Right atrium auricular region (tissue), 2 donors: Measurements from ENCODE around the gene ANKHD1. TPM values are rescaled to one million over a fixed set of nuclear protein-coding genes. Genes with fewer than 3 reads are reported as not detected.

Experiments
- DNase-seq: peaks from one replicate; pipeline ENCODE4 v3.0.0-alpha.2; 2019; ENCODE audit warnings: low spot score
- H3K27ac ChIP-seq, 2 donors: fragments of 200-600 bp; sonication (generic); 1 replicate in 1 of 2; 2 replicates in 1 of 2; pipeline ENCODE4 v1.5.1; 2016 to 2019
- H3K27me3 ChIP-seq, 2 donors: fragments of 200-600 bp; sonication (generic); one replicate each; pipeline versions ENCODE4 v1.5.1 to v1.6.0; 2017 to 2019
- H3K36me3 ChIP-seq: fragments of 200-600 bp; sonication (generic); one replicate; pipeline ENCODE4 v1.5.1; 2016
- H3K4me1 ChIP-seq, 2 donors: fragments of 200-600 bp; sonication (generic); one replicate each; pipeline versions ENCODE4 v1.5.1 to v1.6.0; 2017 to 2019
- H3K4me3 ChIP-seq, 2 donors: fragments of 200-600 bp; sonication (generic); 1 replicate in 1 of 2; 2 replicates in 1 of 2; pipeline ENCODE4 v1.5.1; 2017 to 2019; ENCODE audit warnings: mild to moderate bottlenecking in 1 of 2, moderate library complexity in 1 of 2
- H3K9me3 ChIP-seq, 2 donors: fragments of 200-600 bp; sonication (generic); one replicate each; pipeline ENCODE4 v1.5.1; 2019
- total RNA-seq, 2 donors: library from RNA; depleted of rRNA; stranded (reverse); fragments of >200 nt; gene quantifications; one replicate each; pipeline ENCODE4 v1.1.0, GENCODE V29; 2016
- TF ChIP-seq, protein P1 (sequence below), 2 donors: fragments of 200-600 bp; sonication (generic); IDR thresholded peaks; one replicate each; pipeline ENCODE4 v1.5.1; 2019; ENCODE audit warnings: antibody characterized with exemption in 2 of 2

ANKHD1 gene
- total RNA-seq, 2 donors from 2014 or later = 50.4 to 58.6 TPM

DNA sequence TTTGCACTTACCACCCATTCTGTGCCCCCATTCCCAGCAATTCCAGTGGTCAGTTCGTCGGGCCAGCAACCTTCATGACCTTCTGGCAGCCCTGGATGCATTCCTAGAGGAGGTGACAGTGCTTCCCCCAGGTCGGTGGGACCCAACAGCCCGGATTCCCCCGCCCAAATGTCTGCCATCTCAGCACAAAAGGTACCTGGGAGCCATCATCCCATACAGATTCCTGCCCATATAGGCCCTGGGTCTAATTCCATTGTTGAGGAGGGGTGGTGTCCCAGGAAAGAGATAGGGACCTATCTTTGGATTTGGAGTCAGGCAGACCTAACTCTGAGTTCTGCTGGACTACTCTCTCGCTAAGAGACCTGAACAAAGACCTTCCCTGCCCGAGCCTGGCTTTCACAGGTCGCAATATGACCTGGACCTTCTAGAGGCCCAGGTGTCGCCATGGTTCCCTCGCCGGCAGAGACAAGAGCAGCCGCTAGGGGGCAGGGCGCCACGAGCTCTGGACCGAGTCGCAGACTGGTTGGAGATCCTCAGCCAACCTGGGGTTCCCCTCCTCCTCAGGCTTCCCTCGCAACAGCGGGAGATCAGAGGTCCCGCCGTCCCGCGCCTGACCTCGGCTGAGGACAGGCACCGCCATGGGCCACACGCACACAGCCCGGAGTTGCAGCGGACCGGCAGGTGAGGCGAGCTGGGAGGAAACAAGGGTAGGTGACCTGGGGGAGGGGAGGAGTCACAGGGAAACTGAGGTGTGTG lies 38.6 kb upstream of the ANKHD1 start:
- H3K27me3 ChIP-seq = no peaks in the 10 kb centered on the region
- no peaks in the 10 kb centered on the region for H3K36me3 ChIP-seq
- DNase-seq = peak; percentile 78
- H3K27ac ChIP-seq = no peak overlapping the region
- TF ChIP-seq, protein P1, sequence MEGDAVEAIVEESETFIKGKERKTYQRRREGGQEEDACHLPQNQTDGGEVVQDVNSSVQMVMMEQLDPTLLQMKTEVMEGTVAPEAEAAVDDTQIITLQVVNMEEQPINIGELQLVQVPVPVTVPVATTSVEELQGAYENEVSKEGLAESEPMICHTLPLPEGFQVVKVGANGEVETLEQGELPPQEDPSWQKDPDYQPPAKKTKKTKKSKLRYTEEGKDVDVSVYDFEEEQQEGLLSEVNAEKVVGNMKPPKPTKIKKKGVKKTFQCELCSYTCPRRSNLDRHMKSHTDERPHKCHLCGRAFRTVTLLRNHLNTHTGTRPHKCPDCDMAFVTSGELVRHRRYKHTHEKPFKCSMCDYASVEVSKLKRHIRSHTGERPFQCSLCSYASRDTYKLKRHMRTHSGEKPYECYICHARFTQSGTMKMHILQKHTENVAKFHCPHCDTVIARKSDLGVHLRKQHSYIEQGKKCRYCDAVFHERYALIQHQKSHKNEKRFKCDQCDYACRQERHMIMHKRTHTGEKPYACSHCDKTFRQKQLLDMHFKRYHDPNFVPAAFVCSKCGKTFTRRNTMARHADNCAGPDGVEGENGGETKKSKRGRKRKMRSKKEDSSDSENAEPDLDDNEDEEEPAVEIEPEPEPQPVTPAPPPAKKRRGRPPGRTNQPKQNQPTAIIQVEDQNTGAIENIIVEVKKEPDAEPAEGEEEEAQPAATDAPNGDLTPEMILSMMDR (IDR thresholded peaks at IDR 0.05) = peak; percentile 91 to 97
- H3K4me1 ChIP-seq = peaks cover 0 to 9% of the 10 kb centered on the region in 2 donors
- no peaks in the 10 kb centered on the region for H3K9me3 ChIP-seq
- peak overlapping the region in 1 of 2 donors; percentile 33 for H3K4me3 ChIP-seq

DNA sequence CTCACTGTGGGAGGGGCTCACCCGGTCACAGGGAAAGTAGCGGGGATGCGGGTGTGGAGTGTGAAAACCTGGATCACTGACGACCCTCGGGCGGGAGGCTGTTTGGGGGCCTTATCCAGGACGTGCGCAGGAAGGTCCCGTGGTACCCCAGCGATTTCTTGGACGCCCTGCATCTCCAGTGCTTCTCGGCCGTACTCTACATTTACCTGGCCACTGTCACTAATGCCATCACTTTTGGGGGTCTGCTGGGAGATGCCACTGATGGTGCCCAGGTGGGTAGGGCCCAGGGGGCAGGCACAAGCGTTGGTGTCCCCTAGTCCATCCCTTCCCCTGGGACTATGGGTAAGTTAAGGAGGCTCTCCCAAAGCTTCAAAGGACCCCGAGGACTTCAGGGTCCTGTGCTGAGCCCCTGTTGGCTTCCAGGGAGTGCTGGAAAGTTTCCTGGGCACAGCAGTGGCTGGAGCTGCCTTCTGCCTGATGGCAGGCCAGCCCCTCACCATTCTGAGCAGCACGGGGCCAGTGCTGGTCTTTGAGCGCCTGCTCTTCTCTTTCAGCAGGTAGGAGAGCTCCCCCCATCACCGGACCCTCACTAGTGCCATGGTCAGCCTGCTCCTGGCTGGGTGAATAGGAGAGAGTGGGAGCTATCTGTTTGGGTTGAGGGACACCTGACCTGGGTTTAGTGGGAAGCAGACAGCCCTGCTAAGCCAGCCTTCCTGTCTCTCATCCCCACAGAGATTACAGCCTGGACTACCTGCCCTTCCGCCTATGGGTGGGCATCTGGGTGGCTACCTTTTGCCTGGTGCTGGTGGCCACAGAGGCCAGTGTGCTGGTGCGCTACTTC lies 37.8 kb upstream of the ANKHD1 start:
- Histone ChIP-seq H3K36me3 (no peaks in the 10 kb centered on the region), H3K4me1 (peaks cover 0 to 9% of the 10 kb centered on the region in 2 donors), H3K27me3 (no peaks in the 10 kb centered on the region), H3K27ac (no peak overlapping the region), H3K4me3 (peak overlapping the region in 1 of 2 donors; percentile 33), H3K9me3 (no peaks in the 10 kb centered on the region)
- no peak for DNase-seq
- TF ChIP-seq, protein P1 (IDR thresholded peaks at IDR 0.05) = no peak

DNA sequence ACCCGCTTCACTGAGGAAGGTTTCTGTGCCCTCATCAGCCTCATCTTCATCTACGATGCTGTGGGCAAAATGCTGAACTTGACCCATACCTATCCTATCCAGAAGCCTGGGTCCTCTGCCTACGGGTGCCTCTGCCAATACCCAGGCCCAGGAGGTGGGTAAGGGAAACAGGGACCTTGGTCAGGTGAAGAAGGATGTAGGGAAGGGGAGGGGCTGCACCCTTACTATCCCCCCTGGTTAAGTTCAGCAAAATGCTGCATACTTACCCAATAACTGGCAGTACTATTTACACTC lies 37.2 kb upstream of the ANKHD1 start:
- TF ChIP-seq, protein P1 (IDR thresholded peaks at IDR 0.05) = no peak
- DNase-seq = no peak
- H3K4me1 ChIP-seq = peaks cover 0 to 9% of the 10 kb centered on the region in 2 donors
- H3K4me3 ChIP-seq = no peak overlapping the region
- H3K9me3 ChIP-seq = no peaks in the 10 kb centered on the region
- no peaks in the 10 kb centered on the region for H3K36me3 ChIP-seq
- no peak overlapping the region for H3K27ac ChIP-seq
- no peaks in the 10 kb centered on the region for H3K27me3 ChIP-seq

DNA sequence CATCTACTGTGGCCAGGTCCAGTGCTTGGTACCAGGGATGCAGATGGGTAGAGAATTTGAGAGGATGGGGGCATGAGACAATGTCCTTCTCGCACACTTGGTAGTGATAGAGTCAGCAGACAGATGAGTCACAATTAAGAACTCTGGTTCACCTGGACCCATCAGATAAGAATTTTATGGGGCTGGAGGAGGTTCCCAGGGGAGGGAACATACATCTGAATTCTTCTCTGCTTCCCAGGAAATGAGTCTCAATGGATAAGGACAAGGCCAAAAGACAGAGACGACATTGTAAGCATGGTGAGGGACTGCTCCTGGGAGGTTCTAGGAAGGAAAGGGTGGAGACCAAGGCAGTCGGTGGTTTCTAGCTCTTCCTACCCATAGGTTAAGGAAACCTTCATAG lies 36.4 kb upstream of the ANKHD1 start:
- no peaks in the 10 kb centered on the region for H3K36me3 ChIP-seq
- DNase-seq = no peak
- TF ChIP-seq, protein P1 (IDR thresholded peaks at IDR 0.05) = no peak
- no peak overlapping the region for H3K4me3 ChIP-seq
- H3K27ac ChIP-seq = no peak overlapping the region
- peaks cover 0 to 9% of the 10 kb centered on the region in 2 donors for H3K4me1 ChIP-seq
- no peaks in the 10 kb centered on the region for H3K9me3 ChIP-seq
- H3K27me3 ChIP-seq = no peaks in the 10 kb centered on the region

DNA sequence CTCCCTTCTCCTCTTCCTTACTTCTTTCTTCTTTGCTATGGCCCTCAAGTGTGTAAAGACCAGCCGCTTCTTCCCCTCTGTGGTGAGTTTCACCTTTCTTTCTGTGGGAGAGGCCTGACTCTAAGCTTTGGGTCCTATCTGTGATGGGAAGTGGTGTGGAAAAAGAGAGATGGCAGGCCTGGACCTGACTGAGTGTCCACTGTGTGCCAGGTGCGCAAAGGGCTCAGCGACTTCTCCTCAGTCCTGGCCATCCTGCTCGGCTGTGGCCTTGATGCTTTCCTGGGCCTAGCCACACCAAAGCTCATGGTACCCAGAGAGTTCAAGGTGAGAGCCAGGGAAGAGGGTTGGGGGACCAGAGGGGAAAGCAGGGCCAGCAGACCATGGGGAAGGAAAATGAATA lies 35.7 kb upstream of the ANKHD1 start:
- Histone ChIP-seq H3K4me1 (peaks cover 0 to 9% of the 10 kb centered on the region in 2 donors), H3K4me3 (no peak overlapping the region), H3K9me3 (no peaks in the 10 kb centered on the region), H3K27ac (no peak overlapping the region), H3K27me3 (no peaks in the 10 kb centered on the region), H3K36me3 (no peaks in the 10 kb centered on the region)
- no peak for DNase-seq
- TF ChIP-seq, protein P1 (IDR thresholded peaks at IDR 0.05) = no peak
